ENCODE data around the gene PODXL2.

GRCh38 chr3:127717357-127718244, 88.6 kb downstream of the PODXL2 start:
- TF ChIP-seq TAF1 (IDR thresholded peaks at IDR 0.05; ENCODE audit: borderline replicate concordance, low read depth, low read length), result no peak
- no peak for TF ChIP-seq POLR2A (IDR thresholded peaks at IDR 0.05; ENCODE audit: low read depth, low read length)
- no peak for TF ChIP-seq POLR2AphosphoS5 (IDR thresholded peaks at IDR 0.05; ENCODE audit: low read depth, low read length)
